MM.1S (cell line): ENCODE data around the gene ELFN1.

Experiments used
- EZH2 ChIP-seq: fragments of 300-600 bp; sonication (generic); optimal IDR thresholded peaks from 2 replicates; pipeline ENCODE3; 2017; ENCODE audit warnings: low read depth, mild to moderate bottlenecking, antibody characterized with exemption, low read length, mixed read lengths
- TF ChIP-seq, protein P1 (sequence below): fragments of 300-600 bp; sonication (generic); IDR thresholded peaks from 2 replicates; pipeline ENCODE4 v1.5.1; 2016; ENCODE audit warnings: antibody characterized with exemption, low read length, mixed read lengths

DNA sequence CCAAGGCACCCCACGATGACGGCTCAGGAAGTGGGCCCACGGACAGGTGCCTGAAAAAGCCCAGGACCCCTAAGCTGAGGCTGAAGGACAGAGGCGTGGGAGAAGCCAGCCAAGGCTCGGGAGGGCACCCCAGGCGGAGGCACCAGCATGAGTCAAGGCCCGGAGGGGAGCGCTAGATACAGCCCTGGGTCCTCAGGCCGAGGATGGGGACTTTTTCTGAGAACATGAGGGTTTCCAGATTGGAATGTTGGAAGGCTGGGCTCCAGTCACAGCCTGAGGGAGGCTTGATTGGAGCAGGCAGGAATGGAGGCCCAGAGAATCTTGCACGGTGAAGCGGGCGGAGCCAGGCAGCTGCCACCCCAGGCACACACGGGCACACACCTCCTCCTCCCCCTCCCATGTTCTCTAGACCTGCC lies 19.0 kb upstream of the ELFN1 start:
- TF ChIP-seq, protein P1, sequence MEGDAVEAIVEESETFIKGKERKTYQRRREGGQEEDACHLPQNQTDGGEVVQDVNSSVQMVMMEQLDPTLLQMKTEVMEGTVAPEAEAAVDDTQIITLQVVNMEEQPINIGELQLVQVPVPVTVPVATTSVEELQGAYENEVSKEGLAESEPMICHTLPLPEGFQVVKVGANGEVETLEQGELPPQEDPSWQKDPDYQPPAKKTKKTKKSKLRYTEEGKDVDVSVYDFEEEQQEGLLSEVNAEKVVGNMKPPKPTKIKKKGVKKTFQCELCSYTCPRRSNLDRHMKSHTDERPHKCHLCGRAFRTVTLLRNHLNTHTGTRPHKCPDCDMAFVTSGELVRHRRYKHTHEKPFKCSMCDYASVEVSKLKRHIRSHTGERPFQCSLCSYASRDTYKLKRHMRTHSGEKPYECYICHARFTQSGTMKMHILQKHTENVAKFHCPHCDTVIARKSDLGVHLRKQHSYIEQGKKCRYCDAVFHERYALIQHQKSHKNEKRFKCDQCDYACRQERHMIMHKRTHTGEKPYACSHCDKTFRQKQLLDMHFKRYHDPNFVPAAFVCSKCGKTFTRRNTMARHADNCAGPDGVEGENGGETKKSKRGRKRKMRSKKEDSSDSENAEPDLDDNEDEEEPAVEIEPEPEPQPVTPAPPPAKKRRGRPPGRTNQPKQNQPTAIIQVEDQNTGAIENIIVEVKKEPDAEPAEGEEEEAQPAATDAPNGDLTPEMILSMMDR, result no peak
- TF ChIP-seq EZH2, result no peak
